Measurements from ENCODE around the gene SAMD8. TPM values are rescaled to one million over a fixed set of nuclear protein-coding genes. Genes with fewer than 3 reads are reported as not detected.
"Not testable (repeated sequence)": the region's sequence is repeated elsewhere in the genome, so short reads cannot be mapped to it uniquely, and the experiment has no call there.

SAMD8 gene
- total RNA-seq, 1 donor from 2014 or later = 14.9 TPM

DNA sequence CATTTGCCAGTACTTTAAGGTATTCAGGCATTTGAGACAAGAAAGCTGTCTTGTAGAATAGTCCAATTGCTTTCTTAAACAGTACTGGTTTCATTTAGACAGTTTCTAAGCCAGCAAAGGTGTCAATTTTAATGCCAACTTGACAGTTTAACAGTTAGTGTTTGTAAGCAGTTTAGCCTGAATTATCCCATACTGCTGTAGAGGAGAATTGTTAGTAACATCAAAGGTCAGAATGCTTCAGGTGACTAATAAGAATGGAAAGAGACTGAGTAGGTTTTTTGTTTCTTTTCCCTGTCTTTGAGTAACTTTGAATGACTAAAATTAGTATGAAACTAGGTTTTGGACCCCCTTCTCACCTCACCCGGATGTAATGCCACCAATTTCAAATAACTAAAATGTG lies 69.6 kb downstream of the SAMD8 start:
- Mint-ChIP-seq H3K27me3 (ENCODE audit: low read depth) (no peaks in the 10 kb centered on the region), H3K27ac (peak overlapping the region; percentile 38), H3K9me3 (no peaks in the 10 kb centered on the region), H3K4me3 (ENCODE audit: low read depth) (no peak overlapping the region), H3K4me1 (ENCODE audit: low read depth) (peaks cover 27% of the 10 kb centered on the region), H3K36me3 (ENCODE audit: low read depth) (peaks cover 23% of the 10 kb centered on the region)
- intact Hi-C loops (cut with micrococcal nuclease) = loop anchor here (2.0 kb wide), 1 partner anchor 68 kb away; no protein-coding TSS in a partner anchor
- DNase-seq (ENCODE audit: low spot score) = no peak

DNA sequence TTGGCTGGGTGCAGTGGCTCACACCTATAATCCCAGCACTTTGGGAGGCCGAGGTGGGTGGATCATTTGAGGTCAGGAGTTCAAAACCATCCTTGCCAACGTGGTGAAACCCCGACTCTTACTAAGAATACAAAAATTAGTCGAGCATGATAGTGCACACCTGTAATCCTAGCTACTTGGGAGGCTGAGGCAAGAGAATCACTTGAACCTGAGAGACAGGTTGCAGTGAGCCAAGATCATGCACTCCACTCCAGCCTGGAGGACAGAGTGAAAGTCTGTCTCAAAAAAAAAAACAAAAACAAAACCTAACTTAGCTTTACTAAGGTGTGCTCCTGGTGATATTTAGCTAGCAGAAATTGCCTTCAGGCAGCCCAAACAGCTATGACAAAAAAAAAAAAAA lies 74.9 kb downstream of the SAMD8 start:
- Mint-ChIP-seq H3K27ac (no peak overlapping the region), H3K4me1 (ENCODE audit: low read depth) (peaks cover 11% of the 10 kb centered on the region), H3K36me3 (ENCODE audit: low read depth) (peaks cover 7% of the 10 kb centered on the region), H3K9me3 (no peaks in the 10 kb centered on the region), H3K4me3 (ENCODE audit: low read depth) (no peak overlapping the region), H3K27me3 (ENCODE audit: low read depth) (no peaks in the 10 kb centered on the region)
- intact Hi-C loops (cut with micrococcal nuclease) = no loop called here
- DNase-seq (ENCODE audit: low spot score) = no peak

DNA sequence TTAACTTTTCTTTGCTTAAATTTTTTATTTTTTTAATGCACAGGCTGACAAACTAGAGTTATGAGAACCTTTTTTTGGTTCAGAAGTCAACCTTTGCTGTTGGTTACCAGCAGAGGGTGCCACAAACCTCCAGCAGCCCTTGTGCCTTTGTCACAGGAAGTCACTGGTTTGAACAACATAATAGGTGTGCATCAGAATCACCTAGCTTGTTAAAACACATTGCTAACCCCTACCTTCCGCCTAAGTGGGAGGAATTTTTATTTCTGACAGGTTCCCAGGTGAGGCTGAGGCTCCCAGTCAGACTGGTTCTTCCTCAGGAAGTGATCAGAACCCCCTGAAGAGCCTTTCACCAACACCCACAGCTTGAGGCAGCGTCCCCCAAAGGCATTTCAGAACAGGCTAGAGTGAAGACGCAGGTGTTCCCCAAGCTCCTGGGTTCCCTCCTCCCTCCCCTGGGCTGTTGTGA lies 76.5 kb downstream of the SAMD8 start:
- H3K4me1 Mint-ChIP-seq (ENCODE audit: low read depth) = peaks cover 8% of the 10 kb centered on the region
- peak overlapping the region; percentile 42 for H3K27ac Mint-ChIP-seq
- no peaks in the 10 kb centered on the region for H3K9me3 Mint-ChIP-seq
- DNase-seq (ENCODE audit: low spot score) = peak; percentile 58
- peaks cover 3% of the 10 kb centered on the region for H3K36me3 Mint-ChIP-seq (ENCODE audit: low read depth)
- intact Hi-C loops (cut with micrococcal nuclease) = loop anchor here (1.0 to 2.0 kb wide), 3 partner anchors 23 to 48 kb away; partner anchors contain the start of gene VDAC2
- no peak overlapping the region for H3K4me3 Mint-ChIP-seq (ENCODE audit: low read depth)
- no peaks in the 10 kb centered on the region for H3K27me3 Mint-ChIP-seq (ENCODE audit: low read depth)

DNA sequence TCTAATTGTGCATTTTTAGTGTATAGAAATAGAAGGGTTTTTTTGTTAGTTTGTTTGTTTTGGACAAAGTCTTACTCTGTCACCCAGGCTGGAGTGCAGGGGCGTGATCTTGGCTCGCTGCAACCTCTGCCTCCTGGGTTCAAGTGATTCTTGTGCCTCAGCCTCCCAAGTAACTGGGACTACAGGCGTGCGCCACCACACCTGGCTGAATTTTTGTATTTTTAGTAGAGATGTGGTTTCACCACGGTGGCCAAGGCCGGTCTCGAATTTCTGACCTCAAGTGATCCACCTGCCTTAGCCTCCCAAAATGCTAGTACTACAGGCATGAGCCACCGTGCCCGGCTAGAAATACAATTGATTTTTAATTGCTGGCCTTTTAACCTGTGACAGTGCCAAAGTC lies 77.1 kb downstream of the SAMD8 start:
- not testable (repeated sequence) for H3K4me1 Mint-ChIP-seq (ENCODE audit: low read depth); H3K36me3 Mint-ChIP-seq (ENCODE audit: low read depth); DNase-seq (ENCODE audit: low spot score); H3K4me3 Mint-ChIP-seq (ENCODE audit: low read depth); H3K27me3 Mint-ChIP-seq (ENCODE audit: low read depth); H3K9me3 Mint-ChIP-seq; H3K27ac Mint-ChIP-seq
- intact Hi-C loops (cut with micrococcal nuclease) = loop anchor here (1.0 to 2.0 kb wide), 3 partner anchors 22 to 48 kb away; partner anchors contain the start of gene VDAC2

DNA sequence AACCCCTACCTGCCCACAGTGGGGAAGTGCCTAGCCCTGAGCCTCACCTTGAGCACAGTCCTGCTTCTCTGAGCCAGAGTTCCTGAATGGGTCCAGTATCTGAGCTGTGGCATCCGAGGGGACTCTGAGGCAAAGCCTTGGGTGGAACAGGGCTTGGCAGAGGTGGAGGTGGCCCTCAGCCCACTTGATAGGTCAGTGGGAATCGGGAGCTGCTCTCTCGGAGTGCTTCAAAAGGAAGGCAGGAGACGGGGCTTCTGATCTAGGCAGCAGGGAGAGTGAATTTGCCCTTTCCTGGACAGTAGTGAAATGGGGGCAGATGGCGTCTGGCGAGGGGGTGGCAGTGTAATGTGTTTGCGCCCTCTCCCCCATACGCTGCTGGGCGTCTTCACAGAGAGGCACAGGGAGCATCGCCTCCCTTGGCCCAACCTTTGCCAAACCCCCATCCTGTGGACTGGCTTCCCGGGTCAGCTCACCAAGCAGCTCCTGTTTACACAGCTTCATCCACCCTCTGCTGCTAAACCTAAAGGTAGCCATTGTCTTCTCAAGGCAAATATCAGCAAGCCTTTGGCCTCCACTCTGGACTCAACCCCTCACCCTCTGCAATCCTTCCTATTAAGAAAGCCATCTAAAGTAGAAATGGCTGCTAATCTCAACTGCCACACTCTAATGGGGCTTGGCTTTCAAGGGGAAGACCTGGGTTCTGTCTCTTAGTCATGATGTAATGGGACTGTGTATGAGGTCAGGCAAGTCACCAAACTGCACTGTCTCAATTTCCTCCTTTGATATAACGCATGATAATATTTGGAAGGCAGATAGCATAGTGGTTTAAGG lies 78.0 kb downstream of the SAMD8 start:
- DNase-seq (ENCODE audit: low spot score) = no peak
- Mint-ChIP-seq H3K27me3 (ENCODE audit: low read depth) (no peaks in the 10 kb centered on the region), H3K36me3 (ENCODE audit: low read depth) (no peaks in the 10 kb centered on the region), H3K27ac (no peak overlapping the region), H3K4me3 (ENCODE audit: low read depth) (no peak overlapping the region), H3K9me3 (no peaks in the 10 kb centered on the region), H3K4me1 (ENCODE audit: low read depth) (peaks cover 8% of the 10 kb centered on the region)
- intact Hi-C loops (cut with micrococcal nuclease) = loop anchor here (2.0 kb wide), 1 partner anchor 21 kb away; the partner anchor contains the start of gene VDAC2

DNA sequence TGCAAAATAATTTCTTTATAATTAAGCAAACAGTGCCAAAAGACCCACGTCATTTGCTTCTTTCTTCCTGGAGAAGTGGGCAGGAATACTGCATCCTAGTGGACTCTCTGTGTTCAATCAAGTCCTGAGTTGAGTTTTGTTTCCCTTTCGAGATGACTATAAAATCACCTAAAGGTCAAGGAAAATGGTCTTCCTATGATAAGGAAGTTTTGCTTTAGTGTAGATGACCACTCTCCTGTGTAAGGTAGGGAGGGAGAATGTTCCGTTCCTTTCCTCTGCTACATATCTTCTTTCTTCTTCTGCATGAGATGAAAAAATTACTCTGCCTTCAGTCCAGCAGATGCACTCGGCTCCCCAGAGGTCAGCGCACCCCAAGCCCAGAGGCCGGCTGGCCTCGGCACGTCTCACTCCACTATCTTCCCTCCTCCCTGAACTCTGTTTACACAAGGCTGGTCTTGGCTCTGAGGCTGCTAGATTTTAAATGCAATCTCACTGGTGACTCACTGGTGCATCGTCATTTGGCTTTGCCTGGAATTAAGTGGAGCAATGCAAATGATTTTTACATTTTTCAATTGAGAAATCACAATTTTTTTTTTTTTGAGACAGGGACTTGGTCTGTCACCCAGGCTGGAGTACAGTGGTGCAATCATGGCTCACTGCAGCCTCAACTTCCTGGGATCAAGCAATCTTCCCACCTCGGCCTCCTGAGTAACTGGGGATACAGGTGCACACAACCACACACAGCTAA lies 80.5 kb downstream of the SAMD8 start:
- Mint-ChIP-seq H3K27ac (no peak overlapping the region), H3K4me1 (ENCODE audit: low read depth) (peaks cover 6% of the 10 kb centered on the region), H3K9me3 (no peaks in the 10 kb centered on the region), H3K36me3 (ENCODE audit: low read depth) (peaks cover 6% of the 10 kb centered on the region), H3K4me3 (ENCODE audit: low read depth) (no peak overlapping the region), H3K27me3 (ENCODE audit: low read depth) (no peaks in the 10 kb centered on the region)
- intact Hi-C loops (cut with micrococcal nuclease) = no loop called here
- DNase-seq (ENCODE audit: low spot score) = no peak

DNA sequence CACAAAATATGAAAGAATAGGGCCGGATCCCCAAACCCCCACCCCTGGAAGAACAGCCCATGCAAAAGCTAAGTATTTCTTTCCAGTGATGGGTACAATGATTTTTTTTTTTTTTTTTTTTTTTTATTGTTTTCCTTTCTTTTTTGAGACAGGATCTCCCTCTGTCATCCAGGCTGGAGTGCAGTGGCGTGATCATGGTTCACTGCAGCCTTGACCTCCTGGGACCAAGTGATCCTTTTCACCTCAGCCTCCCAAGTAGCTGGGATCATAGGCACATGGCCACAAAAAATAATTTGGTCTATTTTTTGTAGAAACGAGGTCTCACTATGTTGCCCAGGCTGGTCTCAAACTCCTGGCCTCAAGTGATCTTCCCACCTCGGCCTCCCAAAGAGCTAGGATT lies 83.2 kb downstream of the SAMD8 start:
- H3K9me3 Mint-ChIP-seq; H3K27me3 Mint-ChIP-seq (ENCODE audit: low read depth); H3K4me1 Mint-ChIP-seq (ENCODE audit: low read depth); H3K4me3 Mint-ChIP-seq (ENCODE audit: low read depth); intact Hi-C loops (cut with micrococcal nuclease); DNase-seq (ENCODE audit: low spot score); H3K27ac Mint-ChIP-seq; H3K36me3 Mint-ChIP-seq (ENCODE audit: low read depth): not testable (repeated sequence)

DNA sequence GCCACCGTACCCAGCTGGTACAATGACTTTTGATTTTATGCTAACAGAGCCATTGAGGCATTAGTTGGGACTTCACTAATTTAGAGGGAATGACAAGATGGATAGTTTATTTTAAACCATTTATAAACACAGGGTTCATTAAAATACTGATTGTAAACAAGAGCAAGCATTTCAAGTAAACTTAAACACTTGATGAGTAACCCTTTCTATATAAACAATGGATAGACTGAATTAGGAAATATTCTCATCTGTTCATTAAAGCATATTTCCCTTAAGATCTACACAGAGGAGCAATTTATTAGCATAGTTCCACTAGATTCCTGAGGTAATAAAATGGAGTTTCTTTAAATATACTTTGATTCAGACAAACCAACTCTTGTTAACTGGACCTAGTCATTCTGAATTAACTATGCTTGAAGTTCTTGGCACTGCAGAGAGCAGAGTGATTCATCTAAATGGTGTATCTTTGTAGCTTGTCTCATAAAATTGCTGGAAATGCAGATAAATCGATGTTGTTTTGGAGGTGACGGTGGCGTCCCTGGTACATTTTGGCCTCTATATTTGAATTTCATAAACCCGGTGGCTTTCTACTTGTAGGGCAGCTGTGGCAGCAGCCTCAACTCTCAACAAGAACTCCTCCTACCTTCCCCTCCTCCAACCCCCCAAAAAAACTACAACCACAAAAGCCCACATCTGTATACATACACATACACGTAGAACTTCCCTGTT lies 83.7 kb downstream of the SAMD8 start:
- Mint-ChIP-seq H3K27ac (no peak overlapping the region), H3K4me1 (ENCODE audit: low read depth) (no peaks in the 10 kb centered on the region), H3K27me3 (ENCODE audit: low read depth) (no peaks in the 10 kb centered on the region), H3K9me3 (no peaks in the 10 kb centered on the region), H3K4me3 (ENCODE audit: low read depth) (no peak overlapping the region), H3K36me3 (ENCODE audit: low read depth) (peaks cover 6% of the 10 kb centered on the region)
- intact Hi-C loops (cut with micrococcal nuclease) = no loop called here
- no peak for DNase-seq (ENCODE audit: low spot score)

DNA sequence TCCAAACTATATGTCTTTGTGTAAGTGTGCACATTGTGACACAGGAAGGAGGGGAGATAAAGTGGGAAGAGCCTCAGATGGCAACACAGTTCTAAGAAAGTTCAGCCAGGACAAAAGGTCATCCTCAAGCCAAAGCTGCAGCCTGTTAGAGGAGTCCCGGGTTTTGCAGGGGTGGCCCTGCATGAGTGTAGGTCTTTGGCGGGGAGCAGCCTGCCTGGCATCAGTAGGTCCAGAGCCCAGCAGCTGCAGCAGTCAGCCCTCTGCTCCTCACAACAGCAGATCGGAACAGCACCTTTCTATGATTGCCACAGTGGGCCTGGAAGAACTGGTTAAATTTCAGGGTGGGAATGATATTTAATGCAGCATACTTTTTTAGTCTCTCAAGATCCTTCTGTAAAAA lies 85.6 kb downstream of the SAMD8 start:
- intact Hi-C loops (cut with micrococcal nuclease) = no loop called here
- Mint-ChIP-seq H3K4me3 (ENCODE audit: low read depth) (no peak overlapping the region), H3K36me3 (ENCODE audit: low read depth) (peaks cover 6% of the 10 kb centered on the region), H3K4me1 (ENCODE audit: low read depth) (peaks cover 3% of the 10 kb centered on the region), H3K27ac (no peak overlapping the region), H3K9me3 (no peaks in the 10 kb centered on the region), H3K27me3 (ENCODE audit: low read depth) (no peaks in the 10 kb centered on the region)
- DNase-seq (ENCODE audit: low spot score) = no peak

DNA sequence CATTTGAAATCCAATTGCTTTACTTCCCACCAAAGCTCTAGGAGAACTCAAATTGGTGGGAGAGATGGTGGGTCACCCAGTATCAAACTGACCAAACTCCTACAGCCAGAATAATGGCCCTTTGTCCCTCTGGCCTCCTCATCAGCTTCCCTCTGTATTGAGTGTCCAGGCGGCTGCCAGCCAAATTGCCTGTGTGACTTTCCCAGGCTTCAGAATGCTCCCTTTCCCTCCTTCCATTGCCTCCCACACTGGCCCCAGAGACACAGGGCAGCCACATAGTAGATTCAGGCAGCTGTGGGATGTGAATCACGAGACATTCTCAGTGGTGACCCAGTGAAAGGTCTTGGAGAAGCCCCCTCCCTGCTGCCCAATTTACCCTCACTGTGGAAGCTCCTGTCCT lies 86.5 kb downstream of the SAMD8 start:
- Mint-ChIP-seq H3K4me3 (ENCODE audit: low read depth) (no peak overlapping the region), H3K27ac (no peak overlapping the region), H3K4me1 (ENCODE audit: low read depth) (peaks cover 3% of the 10 kb centered on the region), H3K9me3 (no peaks in the 10 kb centered on the region), H3K27me3 (ENCODE audit: low read depth) (no peaks in the 10 kb centered on the region), H3K36me3 (ENCODE audit: low read depth) (peaks cover 6% of the 10 kb centered on the region)
- DNase-seq (ENCODE audit: low spot score) = no peak
- intact Hi-C loops (cut with micrococcal nuclease) = no loop called here

DNA sequence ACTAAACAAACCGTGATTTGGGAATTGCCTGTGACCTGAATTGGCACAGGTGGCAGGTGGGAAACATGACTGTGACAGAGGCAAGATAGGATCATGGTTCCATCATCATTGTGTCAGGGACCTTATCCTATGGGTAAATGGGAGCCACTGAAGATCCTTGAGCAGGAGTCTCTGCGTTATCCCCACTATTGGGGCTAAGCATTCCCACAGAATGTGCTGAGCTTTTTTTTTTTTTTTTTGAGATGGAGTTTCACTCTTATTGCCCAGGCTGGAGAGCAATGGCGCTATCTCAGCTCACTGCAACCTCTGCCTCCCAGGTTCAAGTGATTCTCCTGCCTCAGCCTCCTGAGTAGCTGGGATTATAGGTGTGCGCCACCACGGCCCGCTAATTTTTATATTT lies 88.5 kb downstream of the SAMD8 start:
- H3K9me3 Mint-ChIP-seq; DNase-seq (ENCODE audit: low spot score); H3K4me1 Mint-ChIP-seq (ENCODE audit: low read depth); H3K4me3 Mint-ChIP-seq (ENCODE audit: low read depth); H3K36me3 Mint-ChIP-seq (ENCODE audit: low read depth); intact Hi-C loops (cut with micrococcal nuclease); H3K27ac Mint-ChIP-seq; H3K27me3 Mint-ChIP-seq (ENCODE audit: low read depth): not testable (repeated sequence)

DNA sequence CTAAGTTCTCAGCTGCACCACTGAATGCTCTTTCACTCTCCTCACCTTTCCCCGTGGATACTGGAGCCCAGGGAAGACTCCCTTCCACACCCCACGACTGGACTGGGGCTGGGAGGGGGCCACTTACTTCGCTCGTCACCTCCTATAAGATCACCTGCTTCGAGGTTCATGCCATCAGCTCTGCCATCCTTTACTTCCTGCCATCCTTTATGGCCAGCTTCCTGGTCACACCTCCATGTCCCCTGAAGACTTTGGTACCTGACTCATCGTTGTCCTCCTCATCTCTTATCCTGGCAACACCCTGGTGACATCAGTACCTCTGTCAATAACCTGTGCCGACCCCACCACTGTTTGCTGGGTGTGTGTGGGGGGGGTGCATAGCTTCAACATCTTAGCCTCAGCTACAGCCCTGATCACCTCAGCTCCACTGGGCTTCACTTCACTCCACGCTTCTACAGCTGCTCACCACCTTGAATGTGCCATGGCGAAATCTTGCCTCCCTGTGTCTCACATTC lies 90.4 kb downstream of the SAMD8 start:
- no peak overlapping the region for H3K27ac Mint-ChIP-seq
- no peaks in the 10 kb centered on the region for H3K9me3 Mint-ChIP-seq
- no peak for DNase-seq (ENCODE audit: low spot score)
- H3K27me3 Mint-ChIP-seq (ENCODE audit: low read depth) = no peaks in the 10 kb centered on the region
- intact Hi-C loops (cut with micrococcal nuclease) = no loop called here
- H3K36me3 Mint-ChIP-seq (ENCODE audit: low read depth) = no peaks in the 10 kb centered on the region
- no peak overlapping the region for H3K4me3 Mint-ChIP-seq (ENCODE audit: low read depth)
- H3K4me1 Mint-ChIP-seq (ENCODE audit: low read depth) = peaks cover 5% of the 10 kb centered on the region

Data from activated T-helper 2 cell treated with anti-CD3 and anti-CD28 coated beads, Interferon-gamma antibody, Interleukin-2, Interleukin-4, amounts not matched to agents 10 μg/mL and 5 μg/mL and 100 μg/mL, durations not matched to agents 14 hours and 24 hours and 36 hours (primary cell).